Kidney (tissue), 14 donors: ENCODE results near the gene CLDN16. TPM values are rescaled to one million over a fixed set of nuclear protein-coding genes. Genes with fewer than 3 reads are reported as not detected.

Source experiments
- DNase-seq, 5 donors: peaks; one replicate each; pipeline ENCODE4 v3.0.0-alpha.2; 2013 to 2020
- FAIRE-seq: peaks from 2 replicates; lab custom pipeline; 2012; peaks lifted over from hg19 to GRCh38; lab: Jason Lieb, UNC
- H3K27ac ChIP-seq, 2 donors: one replicate each; pipeline ENCODE4 v1.7.0; 2013; ENCODE audit warnings: low read depth in 2 of 2, low read length in 2 of 2, inconsistent platforms in 1 of 2
- H3K27me3 ChIP-seq: one replicate; pipeline ENCODE4 v1.7.1; 2013; ENCODE audit warnings: low read length, inconsistent platforms; ENCODE audit not compliant: control insufficient read depth, insufficient read depth
- H3K36me3 ChIP-seq, 3 donors: one replicate each; pipeline versions ENCODE4 v1.7.0 to v1.7.1; 2013; ENCODE audit warnings: low read length in 3 of 3, control low read depth in 1 of 3, inconsistent platforms in 1 of 3; ENCODE audit not compliant: insufficient read depth in 3 of 3, control insufficient read depth in 2 of 3
- H3K4me1 ChIP-seq, 3 donors: one replicate each; pipeline versions ENCODE4 v1.7.0 to v1.7.1; 2013; ENCODE audit warnings: low read length in 3 of 3, inconsistent platforms in 1 of 3, low read depth in 1 of 3; ENCODE audit not compliant: control insufficient read depth in 2 of 3, insufficient read depth in 2 of 3
- H3K4me3 ChIP-seq, 3 donors: one replicate each; pipeline versions ENCODE4 v1.7.0 to v1.8.1; 2013; ENCODE audit warnings: low read length in 3 of 3, control low read depth in 1 of 3, inconsistent platforms in 1 of 3
- H3K9ac ChIP-seq, 3 donors: one replicate each; pipeline versions ENCODE4 v1.7.0 to v1.7.1; 2013; ENCODE audit warnings: low read length in 3 of 3, control low read depth in 1 of 3, inconsistent platforms in 1 of 3
- H3K9me3 ChIP-seq, 3 donors: one replicate each; pipeline versions ENCODE4 v1.7.0 to v1.7.1; 2013; ENCODE audit warnings: low read length in 3 of 3, control low read depth in 1 of 3, inconsistent platforms in 1 of 3; ENCODE audit not compliant: control insufficient read depth in 2 of 3, insufficient read depth in 1 of 3
- intact Hi-C: fragments of 100-400 bp; cut with DNase I; formaldehyde crosslinking; loops from one replicate; pipeline ENCODE4 v1.11.1; 2022
- polyA plus RNA-seq: library from polyadenylated mRNA; stranded (reverse); fragments of 350-450 nt; fragmentation: Illumina TruSeq; extraction: RNeasy Lipid Tissue Mini Kit (QIAGEN cat#74804); gene quantifications from one replicate; pipeline ENCODE4 v1.2.3, GENCODE V29; 2014; ENCODE audit warnings: low read depth, low replicate concordance; ENCODE audit not compliant: insufficient read depth
- total RNA-seq: library from RNA; stranded (reverse); fragmentation: NEBNext Ultra II Directional; extraction: Animal tissue kit (Norgen Biotek cat#: 25700); gene quantifications from one replicate; pipeline ENCODE4 v1.2.1, GENCODE V29; 2021
- TF ChIP-seq, protein P1 (sequence below): IDR thresholded peaks from 3 replicates; pipeline ENCODE4 v1.5.1; 2012; ENCODE audit warnings: mild to moderate bottlenecking, moderate library complexity, borderline replicate concordance; ENCODE audit not compliant: insufficient read depth; ENCODE audit errors: extremely low read depth
- donor health status: control.
- donor health status: control.
- donor health status: control.
- donor health status: control.
- donor health status: control.
- donor health status: DM: yes; HTN: yes; CAD: no.
- donor health status: Normal renal cell carcinoma (clear cell type).

CLDN16 gene
- total and polyA plus RNA-seq, 2 donors from 2014 or later: 27.3 to 28.4 TPM

DNA sequence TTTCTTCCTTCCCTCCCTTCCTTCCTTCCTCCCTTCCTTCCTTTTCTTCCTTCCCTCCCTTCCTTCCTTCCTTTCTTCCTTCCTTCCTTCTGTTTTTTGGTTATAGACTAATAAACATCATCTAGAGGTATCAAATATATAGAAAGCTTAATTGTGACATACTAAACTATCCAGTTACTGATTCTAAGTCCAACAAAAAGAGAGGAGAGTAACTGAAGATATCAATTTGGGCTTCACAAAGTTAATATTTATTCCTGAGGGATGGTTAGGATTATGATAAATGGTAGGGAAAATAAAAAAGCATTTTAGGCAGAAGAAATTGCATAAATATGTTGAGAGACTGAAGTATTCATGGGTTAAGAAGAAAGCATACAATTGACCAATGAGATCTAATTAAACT is 7.8 kb upstream of the CLDN16 start:
- no peaks in the 10 kb centered on the region for H3K36me3 ChIP-seq
- no peak overlapping the region for H3K9ac ChIP-seq
- no peak for DNase-seq
- no peaks in the 10 kb centered on the region for H3K4me1 ChIP-seq
- no peak for FAIRE-seq
- intact Hi-C loops: no loop called here
- no peaks in the 10 kb centered on the region for H3K9me3 ChIP-seq
- H3K27me3 ChIP-seq: no peaks in the 10 kb centered on the region
- TF ChIP-seq, protein P1, sequence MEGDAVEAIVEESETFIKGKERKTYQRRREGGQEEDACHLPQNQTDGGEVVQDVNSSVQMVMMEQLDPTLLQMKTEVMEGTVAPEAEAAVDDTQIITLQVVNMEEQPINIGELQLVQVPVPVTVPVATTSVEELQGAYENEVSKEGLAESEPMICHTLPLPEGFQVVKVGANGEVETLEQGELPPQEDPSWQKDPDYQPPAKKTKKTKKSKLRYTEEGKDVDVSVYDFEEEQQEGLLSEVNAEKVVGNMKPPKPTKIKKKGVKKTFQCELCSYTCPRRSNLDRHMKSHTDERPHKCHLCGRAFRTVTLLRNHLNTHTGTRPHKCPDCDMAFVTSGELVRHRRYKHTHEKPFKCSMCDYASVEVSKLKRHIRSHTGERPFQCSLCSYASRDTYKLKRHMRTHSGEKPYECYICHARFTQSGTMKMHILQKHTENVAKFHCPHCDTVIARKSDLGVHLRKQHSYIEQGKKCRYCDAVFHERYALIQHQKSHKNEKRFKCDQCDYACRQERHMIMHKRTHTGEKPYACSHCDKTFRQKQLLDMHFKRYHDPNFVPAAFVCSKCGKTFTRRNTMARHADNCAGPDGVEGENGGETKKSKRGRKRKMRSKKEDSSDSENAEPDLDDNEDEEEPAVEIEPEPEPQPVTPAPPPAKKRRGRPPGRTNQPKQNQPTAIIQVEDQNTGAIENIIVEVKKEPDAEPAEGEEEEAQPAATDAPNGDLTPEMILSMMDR: no peak
- H3K27ac ChIP-seq: no peak overlapping the region
- no peak overlapping the region for H3K4me3 ChIP-seq

DNA sequence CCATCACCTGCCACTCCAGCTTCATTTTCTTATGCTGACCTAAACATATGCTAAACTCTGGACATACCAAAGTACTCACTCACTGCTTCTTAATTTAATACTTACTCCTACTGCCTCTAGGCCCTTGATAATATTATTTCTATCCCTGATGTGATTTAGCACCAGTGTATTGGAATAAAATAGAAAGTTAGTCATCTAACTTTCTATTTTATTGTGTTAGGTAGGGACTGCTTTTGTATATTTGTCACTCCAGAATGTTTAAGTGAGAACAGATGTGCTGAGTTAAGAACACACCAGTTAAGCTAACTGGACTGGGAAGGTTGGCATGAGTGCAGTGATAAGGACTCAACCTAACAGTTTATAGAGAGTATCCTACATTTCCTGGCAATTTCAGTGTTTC is 6.5 kb upstream of the CLDN16 start:
- FAIRE-seq: no peak
- Histone ChIP-seq H3K9ac (no peak overlapping the region), H3K27ac (no peak overlapping the region), H3K27me3 (no peaks in the 10 kb centered on the region), H3K9me3 (no peaks in the 10 kb centered on the region), H3K4me1 (no peaks in the 10 kb centered on the region), H3K36me3 (no peaks in the 10 kb centered on the region), H3K4me3 (no peak overlapping the region)
- TF ChIP-seq, protein P1: no peak
- intact Hi-C loops: no loop called here
- DNase-seq: no peak

DNA sequence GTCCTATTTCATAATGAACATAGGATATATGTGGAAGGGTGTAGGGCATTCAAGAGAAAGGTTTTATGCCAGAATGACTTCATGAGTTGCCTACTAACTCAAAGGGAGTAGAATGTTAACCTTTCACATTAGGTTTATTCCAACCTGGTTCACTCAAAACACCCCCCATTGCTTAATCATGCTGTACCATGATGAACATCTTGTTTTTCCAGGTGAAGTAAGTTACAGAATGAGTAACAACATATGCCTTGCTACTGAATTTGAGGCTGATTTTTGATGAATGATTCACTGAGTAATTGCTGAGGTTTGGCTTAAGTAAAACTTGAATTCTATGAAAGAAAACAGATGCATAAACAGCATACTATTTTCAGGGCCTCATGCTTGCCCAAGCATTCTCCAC is 5.9 kb upstream of the CLDN16 start:
- H3K4me1 ChIP-seq: no peaks in the 10 kb centered on the region
- H3K9me3 ChIP-seq: no peaks in the 10 kb centered on the region
- no peaks in the 10 kb centered on the region for H3K27me3 ChIP-seq
- H3K4me3 ChIP-seq: no peak overlapping the region
- no peak for FAIRE-seq
- TF ChIP-seq, protein P1: no peak
- H3K27ac ChIP-seq: no peak overlapping the region
- no peak overlapping the region for H3K9ac ChIP-seq
- H3K36me3 ChIP-seq: no peaks in the 10 kb centered on the region
- DNase-seq: no peak
- intact Hi-C loops: no loop called here

DNA sequence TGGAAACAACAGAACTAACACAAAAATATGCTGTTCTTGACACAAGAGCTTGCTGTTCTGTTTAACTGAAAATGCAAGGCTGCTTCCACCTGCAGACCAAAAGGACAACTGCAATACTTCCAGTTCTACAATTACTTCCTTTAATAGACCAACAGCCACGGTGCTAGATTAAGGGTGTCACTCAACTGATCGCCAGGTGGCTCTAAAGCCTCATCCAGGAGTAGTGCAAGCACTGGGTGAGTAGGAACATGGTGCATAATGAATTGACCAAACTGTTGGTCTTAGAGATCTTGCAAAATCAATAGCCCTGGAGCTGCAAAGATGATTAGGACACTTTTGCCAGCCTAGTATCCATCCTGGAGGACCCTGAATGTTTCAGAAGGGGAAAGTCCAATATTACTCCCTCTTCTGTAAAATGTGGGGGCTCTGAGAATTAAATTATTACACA is 3.6 kb upstream of the CLDN16 start:
- H3K27me3 ChIP-seq: no peaks in the 10 kb centered on the region
- H3K4me3 ChIP-seq: no peak overlapping the region
- DNase-seq (peak in 3 of 5 donors; percentile 11 to 58 (median 48)), FAIRE-seq (peak; percentile 70)
- no peak overlapping the region for H3K9ac ChIP-seq
- H3K9me3 ChIP-seq: no peaks in the 10 kb centered on the region
- H3K4me1 ChIP-seq: no peaks in the 10 kb centered on the region
- intact Hi-C loops: no loop called here
- H3K27ac ChIP-seq: no peak overlapping the region
- H3K36me3 ChIP-seq: no peaks in the 10 kb centered on the region
- TF ChIP-seq, protein P1: peak; percentile 65
